DOHH2 (cell line): Measurements from ENCODE around the gene APOL3.

Experiments used
- CTCF ChIP-seq: fragments of 200-600 bp; sonication (generic); IDR thresholded peaks from one replicate; pipeline ENCODE4 v1.5.1; 2014; ENCODE audit warnings: antibody characterized with exemption, mild to moderate bottlenecking, low read depth, low read length; ENCODE audit not compliant: poor library complexity, severe bottlenecking
- EZH2phosphoT487 ChIP-seq: fragments of 200-600 bp; sonication (generic); IDR thresholded peaks from 2 replicates; pipeline ENCODE4 v1.6.1; 2017; ENCODE audit warnings: borderline replicate concordance, mild to moderate bottlenecking, antibody characterized with exemption, low read length, moderate library complexity, mixed read lengths

- TF ChIP-seq CTCF (no peak), EZH2phosphoT487 (no peak)
These were observed 38.0 kb upstream of the APOL3 start for GRCh38 chr22:36198536-36198935.
